HepG2 (cell line): ENCODE data around the gene RAB3GAP1. TPM values are rescaled to one million over a fixed set of nuclear protein-coding genes. Genes with fewer than 3 reads are reported as not detected.

Source experiments
- ATAC-seq: fragments of 200-7000 bp; cut with Tn5 transposase; 3 replicates; pipeline ENCODE4 v1.9.1; 2020; ENCODE audit warnings: mild to moderate bottlenecking, moderate library complexity
- BruUV-seq: library from RNA; stranded (reverse); fragments of 400-500 nt; replicated peaks from 2 replicates; lab custom pipeline; 2021; lab: Mats Ljungman, UMichigan
- CTCF ChIA-PET: fragments of 300-600 bp; formaldehyde crosslinking; extraction: SDS; loops from one replicate; lab custom pipeline; 2021; ENCODE audit warnings: low total read pairs, inconsistent platforms, low intra/inter-chr PET ratio; lab: Yijun Ruan, JAX
- POLR2A ChIA-PET: fragments of 350-600 bp; sonication (Branson Sonifier 250); formaldehyde crosslinking; loops from one replicate; lab custom pipeline; 2020; ENCODE audit warnings: antibody characterized with exemption, inconsistent platforms; lab: Yijun Ruan, JAX
- DNase-seq: peaks from one replicate; pipeline ENCODE4 v3.0.0-alpha.2; 2015; ENCODE audit warnings: low spot score
- FAIRE-seq: peaks from 3 replicates; lab custom pipeline; 2011; peaks lifted over from hg19 to GRCh38; lab: Jason Lieb, UNC
- H2AFZ ChIP-seq: one replicate; pipeline ENCODE4 v1.6.1; 2011; ENCODE audit warnings: low read length, inconsistent platforms
- H3K27ac ChIP-seq: fragments of 300-600 bp; 3 replicates; pipeline ENCODE4 v1.8.0; 2011; ENCODE audit warnings: mixed run types, mild to moderate bottlenecking, mixed read lengths, low read length, inconsistent platforms; ENCODE audit not compliant: insufficient read depth; ENCODE audit errors: extremely low read length
- H3K27me3 ChIP-seq, 2 experiments: fragments of 200-600 bp in 1 of 2; 2 replicates in 1 of 2; 3 replicates in 1 of 2; pipeline versions ENCODE4 v1.6.0 to v1.8.0; 2011; ENCODE audit warnings: low read length in 2 of 2, mild to moderate bottlenecking in 2 of 2, moderate library complexity in 2 of 2, inconsistent platforms in 1 of 2; ENCODE audit not compliant: insufficient read depth in 2 of 2, control insufficient read depth in 1 of 2
- H3K36me3 ChIP-seq, 2 experiments: fragments of 200-600 bp in 1 of 2; replicated peaks in 1 of 2; 2 replicates in 1 of 2; 3 replicates in 1 of 2; pipeline versions ENCODE4 v1.5.1 to v1.8.0; 2011; ENCODE audit warnings: low read length in 2 of 2, inconsistent platforms in 1 of 2; ENCODE audit not compliant: insufficient read depth in 2 of 2, control insufficient read depth in 1 of 2
- H3K4me1 ChIP-seq: 2 replicates; pipeline ENCODE4 v1.5.1; 2012; ENCODE audit warnings: low read length, inconsistent platforms; ENCODE audit not compliant: insufficient read depth
- H3K4me2 ChIP-seq: 2 replicates; pipeline ENCODE4 v1.6.0; 2011; ENCODE audit warnings: low read depth, low read length, inconsistent platforms
- H3K4me3 ChIP-seq, 3 experiments: fragments of 200-600 bp in 1 of 3; sonication (generic), shearing (Covaris generic) in 1 of 3; replicated peaks in 1 of 3; 2 replicates each; pipeline ENCODE4 v1.5.1; 2011 to 2016; ENCODE audit warnings: low read length in 3 of 3, inconsistent platforms in 2 of 3, low read depth in 2 of 3, mild to moderate bottlenecking in 2 of 3, control low read depth in 1 of 3, mixed read lengths in 1 of 3; ENCODE audit not compliant: insufficient read depth in 1 of 3
- H3K79me2 ChIP-seq: one replicate; pipeline ENCODE4 v1.6.1; 2011; ENCODE audit warnings: low read length, inconsistent platforms; ENCODE audit not compliant: insufficient read depth
- H3K9ac ChIP-seq: 2 replicates; pipeline ENCODE4 v1.6.0; 2011; ENCODE audit warnings: mild to moderate bottlenecking, low read depth, low read length, inconsistent platforms; ENCODE audit not compliant: insufficient read depth
- H3K9me3 ChIP-seq: 2 replicates; pipeline ENCODE4 v1.5.1; 2012; ENCODE audit warnings: mild to moderate bottlenecking, low read length
- H4K20me1 ChIP-seq: 2 replicates; pipeline ENCODE4 v1.6.0; 2011; ENCODE audit warnings: inconsistent platforms, mild to moderate bottlenecking, low read length, moderate library complexity; ENCODE audit not compliant: insufficient read depth
- HNF1B ChIP-seq: sonication (generic); formaldehyde crosslinking; IDR thresholded peaks from 2 replicates; pipeline ENCODE4 v1.5.1; 2020; ENCODE audit warnings: mild to moderate bottlenecking, moderate library complexity, missing genetic modification reagents
- KLF13 ChIP-seq: sonication (generic); formaldehyde crosslinking; IDR thresholded peaks from 2 replicates; pipeline ENCODE4 v1.4.0; 2020; ENCODE audit warnings: mild to moderate bottlenecking, missing genetic modification reagents
- MLXIP ChIP-seq: sonication (generic); formaldehyde crosslinking; IDR thresholded peaks from 2 replicates; pipeline ENCODE4 v1.9.0; 2021; ENCODE audit warnings: missing genetic modification reagents, borderline replicate concordance
- MZF1 ChIP-seq: sonication (generic); formaldehyde crosslinking; IDR thresholded peaks from 2 replicates; pipeline ENCODE4 v1.8.1; 2023; ENCODE audit warnings: mild to moderate bottlenecking, missing genetic modification reagents, borderline replicate concordance
- NFE2L1 ChIP-seq: sonication (generic); formaldehyde crosslinking; IDR thresholded peaks from 2 replicates; pipeline ENCODE4 v1.4.0; 2020; ENCODE audit warnings: missing genetic modification reagents, mild to moderate bottlenecking, borderline replicate concordance
- NFKB2 ChIP-seq: sonication (generic); formaldehyde crosslinking; IDR thresholded peaks from 2 replicates; pipeline ENCODE4 v1.4.0; 2020; ENCODE audit warnings: missing genetic modification reagents, borderline replicate concordance
- ONECUT2 ChIP-seq: sonication (generic); formaldehyde crosslinking; IDR thresholded peaks from 2 replicates; pipeline ENCODE4 v1.4.0; 2020; ENCODE audit warnings: missing genetic modification reagents
- PRDM4 ChIP-seq: sonication (generic); formaldehyde crosslinking; IDR thresholded peaks from 2 replicates; pipeline ENCODE4 v1.9.0; 2021; ENCODE audit warnings: missing genetic modification reagents, borderline replicate concordance
- ZFP36 ChIP-seq: fragments of 150-350 bp; IDR thresholded peaks from 2 replicates; pipeline ENCODE4 v1.6.1; 2018; ENCODE audit warnings: borderline replicate concordance, low read length, low read depth; ENCODE audit not compliant: partially characterized antibody
- ZNF224 ChIP-seq: sonication (generic); formaldehyde crosslinking; IDR thresholded peaks from 2 replicates; pipeline ENCODE4 v1.5.0; 2020; ENCODE audit warnings: mild to moderate bottlenecking, missing genetic modification reagents
- ZNF788 ChIP-seq: sonication (generic); formaldehyde crosslinking; IDR thresholded peaks from 2 replicates; pipeline ENCODE4 v1.5.0; 2020; ENCODE audit warnings: mild to moderate bottlenecking, missing genetic modification reagents, borderline replicate concordance
- WGBS: methylation state at CpG from one replicate; pipeline ENCODE4 v1.1.6; 2017; ENCODE audit warnings: low lambda C conversion rate; 5-methylcytosine and 5-hydroxymethylcytosine counted together
- in situ Hi-C: cut with HindIII; loops from 2 replicates; pipeline ENCODE4 v1.10.0; 2017; ENCODE audit warnings: low pct_unique_long_range_greater_than_20kb; ENCODE audit not compliant: extremely low pct_ligation_motif_present
- intact Hi-C: fragments of 100-400 bp; cut with micrococcal nuclease; formaldehyde crosslinking; loops from one replicate; pipeline ENCODE4 v1.10.0; 2022; ENCODE audit not compliant: unreplicated experiment
- polyA plus RNA-seq, 8 experiments: library from polyadenylated mRNA; depleted of rRNA in 3 of 8; stranded (reverse) in 7 of 8; unstranded in 1 of 8; fragments of >200 nt; fragmentation: Illumina TruSeq in 4 of 8; extraction: Trizol in 4 of 8; gene quantifications; 2 replicates each; pipeline versions ENCODE4 v1.2.1 to v1.2.3, GENCODE V29; 2011 to 2016; ENCODE audit warnings: low read depth in 4 of 8, missing spikeins in 1 of 8, mixed read lengths in 1 of 8; ENCODE audit not compliant: insufficient read depth in 1 of 8
- total RNA-seq, 5 experiments: library from RNA; depleted of rRNA; stranded (reverse); fragments of >200 nt; fragmentation: Illumina TruSeq; extraction: Trizol; gene quantifications; 2 replicates each; pipeline ENCODE4 v1.2.3, GENCODE V29; 2016; ENCODE audit warnings: low read depth in 1 of 5

RAB3GAP1 gene
- total and polyA plus RNA-seq, 2 of the 13 experiments (the other 11 are each of a cell fraction or from before 2014, with no cell fraction given): 15.2 to 48.8 TPM

GRCh38 chr2:135154962-135155361 lies 102.9 kb downstream of the RAB3GAP1 start:
- CTCF ChIA-PET: no interaction called here
- in situ Hi-C loops (no loop called here), intact Hi-C loops (no loop called here)
- BruUV-seq: no TSS peak
- Histone ChIP-seq H3K9ac (no peak overlapping the region), H3K79me2 (no peaks in the 10 kb centered on the region), H3K4me2 (no peak overlapping the region), H2AFZ (no peak overlapping the region), H3K9me3 (no peaks in the 10 kb centered on the region), H3K4me1 (peaks cover 24% of the 10 kb centered on the region), H3K4me3 (no peak overlapping the region), H3K27me3 (no peaks in the 10 kb centered on the region), H3K27ac (no peak overlapping the region), H4K20me1 (no peaks in the 10 kb centered on the region), H3K36me3 (peaks cover 17 to 74% of the 10 kb centered on the region in 2 experiments)
- TF ChIP-seq KLF13 (CRISPR knock-in tag) (no peak), ZNF224 (CRISPR knock-in tag) (no peak)
- no peak for ATAC-seq
- no peak for FAIRE-seq
- POLR2A ChIA-PET: interaction anchor here (0.7 kb wide), 1 partner anchor 808 kb away, joined by 3 read pairs; no protein-coding TSS in a partner anchor
- no peak for DNase-seq

- H2AFZ ChIP-seq: no peak overlapping the region
- CTCF ChIA-PET: no interaction called here
- H3K27ac ChIP-seq: no peak overlapping the region
- WGBS: 97% methylated on average over 3 of the region's 3 CpGs
- DNase-seq: no peak
- no peaks in the 10 kb centered on the region for H3K4me1 ChIP-seq
- in situ Hi-C loops (no loop called here), intact Hi-C loops (no loop called here)
- H3K36me3 ChIP-seq: peaks cover 14 to 68% of the 10 kb centered on the region in 2 experiments
- no peaks in the 10 kb centered on the region for H3K79me2 ChIP-seq
- POLR2A ChIA-PET: no interaction called here
- no peak overlapping the region for H3K4me2 ChIP-seq
- no peaks in the 10 kb centered on the region for H3K9me3 ChIP-seq
- FAIRE-seq: no peak
- H3K4me3 ChIP-seq: no peak overlapping the region
- no TSS peak for BruUV-seq
- no peak overlapping the region for H3K9ac ChIP-seq
- no peaks in the 10 kb centered on the region for H4K20me1 ChIP-seq
- no peak for ATAC-seq
- H3K27me3 ChIP-seq: no peaks in the 10 kb centered on the region
- TF ChIP-seq ZFP36: no peak
- TF ChIP-seq PRDM4 (CRISPR knock-in tag): no peak
- TF ChIP-seq MZF1 (CRISPR knock-in tag): no peak
- no peak for TF ChIP-seq ZNF788
- no peak for TF ChIP-seq HNF1B
- no peak for TF ChIP-seq NFKB2 (CRISPR knock-in tag)
- TF ChIP-seq MLXIP (CRISPR knock-in tag): no peak
- TF ChIP-seq NFE2L1: no peak
- no peak for TF ChIP-seq ONECUT2
These were observed 105.8 kb downstream of the RAB3GAP1 start for GRCh38 chr2:135157856-135158255.
